ENCODE results near the gene PKD2.

PKD2 gene

GRCh38 chr4:88001871-88002270 is 5.6 kb upstream of the PKD2 start:
- FAIRE-seq (no peak), DNase-seq (ENCODE audit: insufficient read length) (no peak)
- TF ChIP-seq POLR2AphosphoS5 (IDR thresholded peaks at IDR 0.05; ENCODE audit: low read depth, low read length) = no peak
- no peak for TF ChIP-seq POLR2A (IDR thresholded peaks at IDR 0.05; ENCODE audit: low read depth, low read length)
- TF ChIP-seq TAF1 (IDR thresholded peaks at IDR 0.05; ENCODE audit: borderline replicate concordance, low read depth, low read length) = no peak

DNA sequence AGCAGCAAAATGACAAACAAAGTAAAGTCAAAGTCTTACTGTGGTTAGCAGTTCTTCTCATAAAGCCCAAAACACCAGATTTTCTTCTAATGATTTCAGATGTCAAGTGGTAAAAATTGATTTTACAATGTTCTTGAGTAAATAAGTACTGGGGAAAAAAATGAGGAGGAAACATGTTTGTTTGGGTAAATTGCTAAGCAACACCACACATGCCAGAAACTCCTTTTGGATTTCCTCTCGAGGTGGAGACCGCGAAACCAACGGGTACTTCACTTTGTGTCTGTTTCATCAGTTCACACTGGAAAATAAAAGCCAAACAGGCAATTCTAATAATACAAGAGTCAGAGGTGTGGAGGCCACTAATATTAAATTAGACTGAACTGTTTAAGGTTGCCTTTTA is 4.6 kb upstream of the PKD2 start:
- no peak for FAIRE-seq
- TF ChIP-seq POLR2AphosphoS5 (IDR thresholded peaks at IDR 0.05; ENCODE audit: low read depth, low read length) (no peak), TAF1 (IDR thresholded peaks at IDR 0.05; ENCODE audit: borderline replicate concordance, low read depth, low read length) (no peak), POLR2A (IDR thresholded peaks at IDR 0.05; ENCODE audit: low read depth, low read length) (no peak)
- no peak for DNase-seq (ENCODE audit: insufficient read length)

- TF ChIP-seq TAF1 (IDR thresholded peaks at IDR 0.05; ENCODE audit: borderline replicate concordance, low read depth, low read length) (no peak), POLR2A (IDR thresholded peaks at IDR 0.05; ENCODE audit: low read depth, low read length) (no peak), POLR2AphosphoS5 (IDR thresholded peaks at IDR 0.05; ENCODE audit: low read depth, low read length) (no peak)
- no peak for FAIRE-seq
- no peak for DNase-seq (ENCODE audit: insufficient read length)
These were observed 4.2 kb upstream of the PKD2 start for GRCh38 chr4:88003261-88003660.

GRCh38 chr4:88005076-88005475 is 2.4 kb upstream of the PKD2 start:
- TF ChIP-seq TAF1 (IDR thresholded peaks at IDR 0.05; ENCODE audit: borderline replicate concordance, low read depth, low read length) = no peak
- no peak for TF ChIP-seq POLR2AphosphoS5 (IDR thresholded peaks at IDR 0.05; ENCODE audit: low read depth, low read length)
- TF ChIP-seq POLR2A (IDR thresholded peaks at IDR 0.05; ENCODE audit: low read depth, low read length) = no peak
- FAIRE-seq (no peak), DNase-seq (ENCODE audit: insufficient read length) (no peak)

- FAIRE-seq = no peak
- TF ChIP-seq TAF1 (IDR thresholded peaks at IDR 0.05; ENCODE audit: borderline replicate concordance, low read depth, low read length) (no peak), POLR2A (IDR thresholded peaks at IDR 0.05; ENCODE audit: low read depth, low read length) (no peak), POLR2AphosphoS5 (IDR thresholded peaks at IDR 0.05; ENCODE audit: low read depth, low read length) (no peak)
- DNase-seq (ENCODE audit: insufficient read length) = no peak
These were observed 1.5 kb upstream of the PKD2 start for GRCh38 chr4:88005946-88006345.

DNA sequence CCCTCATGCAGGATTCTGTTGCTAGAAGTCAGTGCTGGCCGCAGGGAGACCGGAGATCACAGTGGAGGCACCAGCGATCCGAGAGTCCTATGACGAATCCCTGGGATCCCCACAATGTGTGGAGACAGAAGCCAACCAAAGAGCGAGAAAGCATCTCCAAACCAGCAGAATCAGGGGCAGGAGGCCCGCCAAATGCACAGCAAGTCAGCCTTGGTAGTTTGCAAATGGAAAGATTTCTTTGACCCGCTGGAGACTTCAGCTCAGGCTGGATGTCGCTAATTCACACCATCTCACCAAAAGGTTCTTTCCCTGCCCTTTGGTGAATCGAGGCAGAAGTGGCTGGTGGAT is 505 bp upstream of the PKD2 start:
- FAIRE-seq = peak; percentile 72
- DNase-seq (ENCODE audit: insufficient read length) = no peak
- TF ChIP-seq TAF1 (IDR thresholded peaks at IDR 0.05; ENCODE audit: borderline replicate concordance, low read depth, low read length) = no peak
- TF ChIP-seq POLR2AphosphoS5 (IDR thresholded peaks at IDR 0.05; ENCODE audit: low read depth, low read length) = no peak
- no peak for TF ChIP-seq POLR2A (IDR thresholded peaks at IDR 0.05; ENCODE audit: low read depth, low read length)

DNA sequence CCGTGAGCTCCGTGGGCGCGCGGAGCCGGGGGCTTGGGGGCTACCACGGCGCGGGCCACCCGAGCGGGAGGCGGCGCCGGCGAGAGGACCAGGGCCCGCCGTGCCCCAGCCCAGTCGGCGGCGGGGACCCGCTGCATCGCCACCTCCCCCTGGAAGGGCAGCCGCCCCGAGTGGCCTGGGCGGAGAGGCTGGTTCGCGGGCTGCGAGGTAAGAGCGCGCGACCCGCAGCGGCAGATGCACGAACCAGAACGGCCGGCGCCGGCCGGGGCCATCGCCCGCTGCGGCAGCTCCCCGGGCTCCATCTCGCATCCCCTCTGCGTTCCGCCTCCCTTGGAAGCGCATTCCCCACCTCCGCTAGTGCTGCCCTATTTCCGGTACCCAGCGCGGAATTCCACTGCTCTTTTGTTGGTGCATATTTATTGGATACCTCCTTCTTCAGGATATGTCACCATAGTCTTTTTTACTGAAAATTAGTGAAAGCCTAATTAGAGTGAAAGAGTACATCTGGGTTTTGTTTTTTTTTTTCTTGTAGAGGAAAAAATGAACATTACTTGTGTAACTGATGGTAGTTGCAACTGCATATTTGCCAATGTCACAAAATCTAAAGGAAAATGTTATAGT is 797 bp downstream of the PKD2 start:
- TF ChIP-seq POLR2AphosphoS5 (IDR thresholded peaks at IDR 0.05; ENCODE audit: low read depth, low read length) = no peak
- TF ChIP-seq POLR2A (IDR thresholded peaks at IDR 0.05; ENCODE audit: low read depth, low read length) = no peak
- no peak for TF ChIP-seq TAF1 (IDR thresholded peaks at IDR 0.05; ENCODE audit: borderline replicate concordance, low read depth, low read length)
- DNase-seq (ENCODE audit: insufficient read length) = peak; percentile 25
- peak; percentile 57 for FAIRE-seq

- TF ChIP-seq POLR2A (IDR thresholded peaks at IDR 0.05; ENCODE audit: low read depth, low read length) (no peak), TAF1 (IDR thresholded peaks at IDR 0.05; ENCODE audit: borderline replicate concordance, low read depth, low read length) (no peak), POLR2AphosphoS5 (IDR thresholded peaks at IDR 0.05; ENCODE audit: low read depth, low read length) (no peak)
- no peak for FAIRE-seq
- DNase-seq (ENCODE audit: insufficient read length) = no peak
These were observed 1.3 kb downstream of the PKD2 start for GRCh38 chr4:88008743-88009171.

DNA sequence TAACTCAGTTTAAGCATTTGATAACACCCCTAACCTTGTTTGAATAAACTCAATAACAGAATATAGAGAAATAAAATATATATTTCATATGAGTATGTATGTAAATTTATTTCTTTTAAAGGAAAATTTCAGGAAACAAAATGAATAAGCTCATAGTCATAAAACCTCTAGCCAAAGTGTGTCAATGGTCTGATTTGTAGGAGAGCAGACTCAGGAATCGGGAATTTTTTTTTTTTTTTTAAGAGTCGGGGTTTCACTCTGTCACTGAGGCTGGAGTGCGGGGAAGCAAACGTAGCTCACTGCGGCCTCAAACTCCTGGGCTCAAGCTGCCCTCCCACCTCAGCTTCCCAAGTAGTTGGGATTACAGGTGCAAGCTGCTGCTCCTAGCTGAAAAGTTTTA is 2.4 kb downstream of the PKD2 start:
- TF ChIP-seq POLR2AphosphoS5 (IDR thresholded peaks at IDR 0.05; ENCODE audit: low read depth, low read length) (no peak), POLR2A (IDR thresholded peaks at IDR 0.05; ENCODE audit: low read depth, low read length) (no peak), TAF1 (IDR thresholded peaks at IDR 0.05; ENCODE audit: borderline replicate concordance, low read depth, low read length) (no peak)
- FAIRE-seq (no peak), DNase-seq (ENCODE audit: insufficient read length) (no peak)

DNA sequence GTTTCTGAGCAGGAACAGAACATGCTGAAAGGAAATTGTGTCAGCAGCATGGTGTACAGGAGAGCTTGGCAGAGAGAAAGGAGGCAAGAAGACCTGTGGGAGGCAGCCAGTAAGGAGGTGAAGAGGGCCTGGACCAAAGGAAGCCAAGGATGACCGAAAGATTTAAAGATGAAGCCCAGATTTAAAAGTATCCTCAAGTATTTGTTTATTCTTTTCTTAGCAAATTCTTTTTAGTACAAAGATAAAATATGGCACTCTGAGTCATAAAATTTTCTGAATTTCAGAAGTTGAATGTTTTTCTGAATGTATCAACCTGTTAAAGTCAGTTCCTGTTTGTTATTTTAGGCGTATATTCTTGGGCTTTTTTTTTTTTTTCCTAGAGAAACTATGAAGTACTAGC is 3.5 kb downstream of the PKD2 start:
- DNase-seq (ENCODE audit: insufficient read length) = no peak
- no peak for FAIRE-seq
- no peak for TF ChIP-seq POLR2AphosphoS5 (IDR thresholded peaks at IDR 0.05; ENCODE audit: low read depth, low read length)
- no peak for TF ChIP-seq TAF1 (IDR thresholded peaks at IDR 0.05; ENCODE audit: borderline replicate concordance, low read depth, low read length)
- TF ChIP-seq POLR2A (IDR thresholded peaks at IDR 0.05; ENCODE audit: low read depth, low read length) = no peak

GRCh38 chr4:88012647-88013046 is 5.2 kb downstream of the PKD2 start:
- TF ChIP-seq TAF1 (IDR thresholded peaks at IDR 0.05; ENCODE audit: borderline replicate concordance, low read depth, low read length) = no peak
- FAIRE-seq (no peak), DNase-seq (ENCODE audit: insufficient read length) (no peak)

GRCh38 chr4:88014386-88014905 is 7.0 kb downstream of the PKD2 start:
- DNase-seq (ENCODE audit: insufficient read length) (no peak), FAIRE-seq (no peak)
- no peak for TF ChIP-seq TAF1 (IDR thresholded peaks at IDR 0.05; ENCODE audit: borderline replicate concordance, low read depth, low read length)

Data from GM12892 (cell line).